ENCODE results near the gene GAMT.
A peak's percentile ranks its signal among the peaks of the same experiment; 100 is the strongest.

Gene GAMT

GRCh38 chr19:1410789-1411188 is 9.4 kb upstream of the GAMT start:
- POLR2A ChIA-PET = no interaction called here
- no peak for DNase-seq (ENCODE audit: low read depth, low spot score)
- TF ChIP-seq CTCF (IDR thresholded peaks at IDR 0.05; ENCODE audit: insufficient read depth, low read length, missing control alignments) = no peak
- CTCF ChIA-PET = interaction anchor here (2.4 kb wide), 1 partner anchor 27 kb away, joined by 7 read pairs; no protein-coding TSS in a partner anchor
- no peak overlapping the region for H3K4me3 ChIP-seq (ENCODE audit: low read depth, low read length)

GRCh38 chr19:1410136-1410786 is 8.9 kb upstream of the GAMT start:
- no peak for TF ChIP-seq CTCF (IDR thresholded peaks at IDR 0.05; ENCODE audit: insufficient read depth, low read length, missing control alignments)
- peak overlapping the region; percentile 23; the same call in 1 of the 2 replicates for H3K4me3 ChIP-seq (ENCODE audit: low read depth, low read length)
- ChIA-PET POLR2A (no interaction called here), CTCF (interaction anchor here (2.4 kb wide), 1 partner anchor 27 kb away, joined by 7 read pairs; no protein-coding TSS in a partner anchor)
- no peak for DNase-seq (ENCODE audit: low read depth, low spot score)

- ChIA-PET CTCF (interaction anchor here (0.9 to 2.4 kb wide), 2 partner anchors 28 to 56 kb away, joined by 3 to 7 read pairs; no protein-coding TSS in a partner anchor), POLR2A (no interaction called here)
- no peak for TF ChIP-seq CTCF (IDR thresholded peaks at IDR 0.05; ENCODE audit: insufficient read depth, low read length, missing control alignments)
- H3K4me3 ChIP-seq (ENCODE audit: low read depth, low read length) = peak overlapping the region; percentile 72
- DNase-seq (ENCODE audit: low read depth, low spot score) = no peak
Measured at GRCh38 chr19:1409204-1410005, 8.1 kb upstream of the GAMT start.

GRCh38 chr19:1408300-1409203 is 7.2 kb upstream of the GAMT start:
- ChIA-PET POLR2A (interaction anchor here (0.6 to 0.7 kb wide), 4 partner anchors 10 to 140 kb away, joined by 3 read pairs; partner anchors contain the start of gene CIRBP), CTCF (interaction anchor here (0.9 to 2.4 kb wide), 2 partner anchors 29 to 57 kb away, joined by 3 to 7 read pairs; no protein-coding TSS in a partner anchor)
- no peak for TF ChIP-seq CTCF (IDR thresholded peaks at IDR 0.05; ENCODE audit: insufficient read depth, low read length, missing control alignments)
- DNase-seq (ENCODE audit: low read depth, low spot score) = no peak
- H3K4me3 ChIP-seq (ENCODE audit: low read depth, low read length) = peak overlapping the region; percentile 72

- POLR2A ChIA-PET = interaction anchor here (0.7 to 1.0 kb wide), 2 partner anchors 11 to 132 kb away, joined by 3 read pairs; partner anchors contain the start of gene FAM174C
- no peak for TF ChIP-seq CTCF (IDR thresholded peaks at IDR 0.05; ENCODE audit: insufficient read depth, low read length, missing control alignments)
- peak within 1 kb of the TSS; percentile 72 for H3K4me3 ChIP-seq (ENCODE audit: low read depth, low read length)
- CTCF ChIA-PET = no interaction called here
- no peak for DNase-seq (ENCODE audit: low read depth, low spot score)
Measured at GRCh38 chr19:1407528-1408299, 6.4 kb upstream of the GAMT start, which contains the start of gene DAZAP1. Gene DAZAP1, plus strand, starts transcription at chr19:1407586. Its CDS starts 188 bp downstream, at chr19:1407774.

Data from AG04449 (cell line).